ENCODE measurements around the gene JOSD1.

GRCh38 chr22:38715176-38715764 is 14.5 kb upstream of the JOSD1 start:
- TF ChIP-seq CGGBP1 (CRISPR knock-in tag; IDR thresholded peaks at IDR 0.05) (no peak), JUND (IDR thresholded peaks at IDR 0.05; ENCODE audit: borderline replicate concordance, low read depth, low read length) (no peak), JUND (tag; IDR thresholded peaks at IDR 0.05; ENCODE audit: borderline replicate concordance, low read depth, low read length) (no peak), ZNF408 (CRISPR knock-in tag; IDR thresholded peaks at IDR 0.05; ENCODE audit: low read depth) (no peak), MEF2D (tag; conservative IDR thresholded peaks at IDR 0.05; ENCODE audit: low read depth) (no peak), POLR2G (IDR thresholded peaks at IDR 0.05; ENCODE audit: low read depth, low read length) (no peak), REST (IDR thresholded peaks at IDR 0.05; ENCODE audit: borderline replicate concordance) (no peak), REST (CRISPR knock-in tag; IDR thresholded peaks at IDR 0.05; ENCODE audit: low read depth) (no peak), SP1 (CRISPR knock-in tag; IDR thresholded peaks at IDR 0.05) (no peak), ARID4B (CRISPR knock-in tag; IDR thresholded peaks at IDR 0.05) (no peak), CHD1 (IDR thresholded peaks at IDR 0.05; ENCODE audit: low read length) (no peak)

Measured in K562 (cell line).